AG10803 (cell line): ENCODE results near the gene AP1S3.

Experiments
- DNase-seq: peaks from one replicate; pipeline ENCODE4 v3.0.0; 2010; ENCODE audit warnings: low read depth
- H3K4me3 ChIP-seq: 2 replicates; pipeline ENCODE4 v1.5.1; 2011; ENCODE audit warnings: mild to moderate bottlenecking, low read length, control low read depth
- TF ChIP-seq, protein P1 (sequence below): conservative IDR thresholded peaks from 2 replicates; pipeline ENCODE4 v1.5.1; 2011; ENCODE audit warnings: mild to moderate bottlenecking, low read length, control low read depth, inconsistent platforms

Gene AP1S3

DNA sequence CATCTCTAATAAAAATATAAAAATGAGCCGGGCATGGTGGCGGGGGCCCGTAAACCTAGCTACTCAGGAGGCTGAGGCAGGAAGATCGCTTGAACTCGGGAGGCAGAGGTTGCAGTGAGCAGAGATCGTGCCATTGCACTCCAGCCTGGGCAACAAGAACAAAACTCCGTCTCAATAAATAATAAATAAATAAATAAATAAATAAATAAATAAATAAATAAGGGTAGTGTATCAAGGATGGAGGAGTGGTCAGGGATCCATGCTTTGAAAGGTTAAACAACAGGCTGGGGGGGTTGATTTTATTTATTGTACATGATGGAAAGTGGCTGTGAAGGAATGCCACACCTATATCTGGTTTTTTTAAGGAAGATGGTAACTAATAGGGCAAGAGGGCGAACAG lies 63.2 kb downstream of the AP1S3 start:
- TF ChIP-seq, protein P1, sequence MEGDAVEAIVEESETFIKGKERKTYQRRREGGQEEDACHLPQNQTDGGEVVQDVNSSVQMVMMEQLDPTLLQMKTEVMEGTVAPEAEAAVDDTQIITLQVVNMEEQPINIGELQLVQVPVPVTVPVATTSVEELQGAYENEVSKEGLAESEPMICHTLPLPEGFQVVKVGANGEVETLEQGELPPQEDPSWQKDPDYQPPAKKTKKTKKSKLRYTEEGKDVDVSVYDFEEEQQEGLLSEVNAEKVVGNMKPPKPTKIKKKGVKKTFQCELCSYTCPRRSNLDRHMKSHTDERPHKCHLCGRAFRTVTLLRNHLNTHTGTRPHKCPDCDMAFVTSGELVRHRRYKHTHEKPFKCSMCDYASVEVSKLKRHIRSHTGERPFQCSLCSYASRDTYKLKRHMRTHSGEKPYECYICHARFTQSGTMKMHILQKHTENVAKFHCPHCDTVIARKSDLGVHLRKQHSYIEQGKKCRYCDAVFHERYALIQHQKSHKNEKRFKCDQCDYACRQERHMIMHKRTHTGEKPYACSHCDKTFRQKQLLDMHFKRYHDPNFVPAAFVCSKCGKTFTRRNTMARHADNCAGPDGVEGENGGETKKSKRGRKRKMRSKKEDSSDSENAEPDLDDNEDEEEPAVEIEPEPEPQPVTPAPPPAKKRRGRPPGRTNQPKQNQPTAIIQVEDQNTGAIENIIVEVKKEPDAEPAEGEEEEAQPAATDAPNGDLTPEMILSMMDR, result no peak

DNA sequence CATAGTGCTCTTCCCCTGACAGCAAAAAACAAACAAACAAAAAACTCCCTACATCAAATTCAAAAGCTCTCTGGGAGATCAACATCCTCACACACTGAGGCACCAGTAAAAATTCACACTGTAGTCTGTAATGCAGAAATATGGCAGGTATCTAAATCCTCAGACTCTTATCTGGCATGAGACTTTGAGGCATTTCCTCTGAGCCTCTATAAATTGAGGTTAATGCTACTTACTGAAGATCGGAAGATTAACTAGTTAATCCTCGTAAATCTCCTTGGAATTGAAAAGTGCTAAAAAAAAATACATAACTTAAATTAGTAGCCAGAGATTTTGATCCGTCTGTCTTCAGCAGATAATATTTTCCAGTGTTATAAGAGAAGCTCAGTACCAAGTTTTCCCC lies 65.0 kb downstream of the AP1S3 start:
- H3K4me3 ChIP-seq, result no peak overlapping the region
- TF ChIP-seq, protein P1, result no peak
- no peak for DNase-seq

More for the DNA sequence above, 63.2 kb downstream of the AP1S3 start:
- H3K4me3 ChIP-seq, result no peak overlapping the region
- no peak for DNase-seq

DNA sequence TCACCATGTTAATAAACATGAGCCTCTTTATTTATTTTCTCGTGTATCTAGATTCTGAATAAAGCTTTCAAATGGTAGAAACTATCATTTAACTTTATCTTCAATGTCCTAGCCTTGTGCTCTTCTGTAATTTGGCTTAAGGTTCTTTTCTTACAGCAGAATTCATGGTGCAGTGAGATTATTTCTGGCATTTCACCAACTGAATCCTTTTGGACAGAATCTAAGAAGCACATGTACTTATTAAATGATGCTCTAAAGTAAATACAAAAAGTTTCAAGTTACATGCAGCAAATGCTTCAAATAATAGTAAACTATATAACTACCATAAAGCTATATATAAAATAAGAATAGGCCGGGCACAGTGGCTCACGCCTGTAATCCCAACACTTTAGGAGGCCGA lies 65.9 kb downstream of the AP1S3 start:
- no peak for DNase-seq
- H3K4me3 ChIP-seq, result no peak overlapping the region
- TF ChIP-seq, protein P1, result no peak

DNA sequence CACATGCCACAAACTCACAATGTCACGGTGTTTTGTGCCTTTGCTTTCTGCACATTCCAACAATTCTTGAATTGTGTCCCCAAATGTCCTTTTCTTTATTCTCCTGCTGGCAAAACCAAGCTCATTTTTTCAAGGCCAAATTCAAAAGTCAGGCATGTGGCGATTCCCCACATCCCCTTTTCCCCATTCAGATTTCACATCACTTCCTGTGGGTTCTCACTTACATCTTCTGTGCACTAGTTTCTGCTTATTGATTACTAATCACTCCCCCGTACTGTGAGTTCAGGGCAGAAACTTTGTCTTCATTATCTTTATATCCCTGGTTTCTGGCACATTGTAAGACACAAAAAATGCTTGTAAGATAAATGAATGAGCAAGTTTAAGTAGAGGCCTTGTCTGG lies 69.2 kb downstream of the AP1S3 start:
- no peak overlapping the region for H3K4me3 ChIP-seq
- no peak for DNase-seq
- TF ChIP-seq, protein P1, result no peak

DNA sequence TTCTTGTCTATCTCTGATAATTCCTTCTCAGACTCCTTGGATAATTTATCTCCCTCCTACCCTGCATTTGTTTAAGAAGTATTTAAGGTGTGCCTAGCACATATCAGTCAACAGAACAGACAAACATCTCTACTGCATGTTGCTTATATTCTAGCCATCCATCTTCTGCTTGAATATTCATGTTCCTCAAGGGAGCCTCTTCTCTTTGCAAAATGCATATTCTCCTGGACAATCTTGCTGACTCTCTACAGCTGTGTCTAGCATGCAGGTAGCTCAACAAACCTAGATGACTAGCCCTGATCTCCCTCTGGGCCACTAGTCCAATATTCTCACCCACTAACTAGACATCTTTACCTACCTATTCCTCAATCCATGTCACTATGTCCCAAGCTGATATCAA lies 70.0 kb downstream of the AP1S3 start:
- TF ChIP-seq, protein P1, result no peak
- H3K4me3 ChIP-seq, result no peak overlapping the region
- DNase-seq, result no peak

DNA sequence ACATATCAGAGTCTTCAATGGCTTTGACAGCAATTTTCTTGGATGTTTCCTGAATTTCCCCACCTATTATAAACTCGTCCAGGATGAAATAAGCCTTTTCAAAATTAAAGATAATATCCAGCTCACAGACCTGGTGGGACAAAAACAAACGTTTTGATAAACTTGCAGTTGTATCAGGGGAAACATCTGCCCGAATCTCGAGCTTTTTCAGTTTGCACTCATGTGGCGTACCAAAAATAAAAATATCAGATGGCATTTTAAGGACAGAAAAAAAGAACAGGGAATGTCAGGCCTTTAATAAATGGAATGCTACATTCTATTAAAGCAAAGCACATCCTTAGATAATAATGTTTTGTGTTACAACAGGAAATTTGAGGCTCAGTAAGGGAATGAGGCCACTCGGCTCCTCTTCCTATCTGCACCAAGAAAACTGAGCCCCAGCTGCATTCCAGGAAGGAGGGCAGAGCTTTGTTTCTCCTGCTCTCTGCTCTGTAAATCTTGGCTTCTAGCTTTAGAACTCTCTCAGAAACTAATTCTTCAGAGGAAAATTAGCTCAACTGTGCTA lies 72.1 kb downstream of the AP1S3 start:
- H3K4me3 ChIP-seq, result no peak overlapping the region
- no peak for DNase-seq
- TF ChIP-seq, protein P1, result no peak

DNA sequence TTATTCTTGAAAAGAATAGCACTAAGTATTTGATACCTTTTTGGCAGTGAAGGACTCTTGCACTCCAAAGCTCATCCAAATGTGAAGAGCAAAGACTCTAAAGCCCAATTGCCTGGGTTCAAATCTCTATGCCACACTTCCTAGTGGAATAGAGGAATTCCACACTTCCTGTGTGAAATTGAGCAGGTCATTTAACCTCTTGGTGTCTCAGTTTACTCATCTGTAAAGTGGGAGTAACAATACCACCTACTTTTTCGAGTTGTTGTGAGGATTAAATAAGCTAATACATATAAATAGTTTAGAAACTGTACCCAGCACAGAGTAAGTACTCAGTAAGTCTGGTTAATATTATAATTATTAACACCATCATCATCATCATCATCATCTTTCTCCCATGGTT lies 72.6 kb downstream of the AP1S3 start:
- DNase-seq, result no peak
- TF ChIP-seq, protein P1, result no peak

More for the DNA sequence above, 72.6 kb downstream of the AP1S3 start:
- H3K4me3 ChIP-seq, result no peak overlapping the region
